ENCODE measurements around the gene OXCT2.

OXCT2 gene

DNA sequence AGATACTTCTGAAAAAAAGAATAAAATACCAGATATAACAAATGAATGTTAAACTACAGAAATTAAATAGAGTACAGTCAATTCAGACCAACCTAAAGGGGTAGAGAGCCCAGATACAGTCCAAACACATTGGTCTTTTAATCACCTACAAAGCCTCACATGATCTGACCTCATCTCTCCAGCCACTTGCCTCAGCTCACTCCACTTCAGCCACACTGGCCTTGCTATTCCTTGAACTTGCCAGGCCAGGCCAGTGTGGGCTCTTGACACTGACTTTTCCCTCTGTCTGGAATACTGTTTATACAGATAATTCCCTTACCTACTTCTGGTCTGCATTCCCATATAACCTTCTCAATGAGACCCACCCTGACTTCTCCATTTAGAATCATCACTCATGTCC is 49.5 kb downstream of the OXCT2 start:
- no peak for DNase-seq
- TF ChIP-seq, protein P1, sequence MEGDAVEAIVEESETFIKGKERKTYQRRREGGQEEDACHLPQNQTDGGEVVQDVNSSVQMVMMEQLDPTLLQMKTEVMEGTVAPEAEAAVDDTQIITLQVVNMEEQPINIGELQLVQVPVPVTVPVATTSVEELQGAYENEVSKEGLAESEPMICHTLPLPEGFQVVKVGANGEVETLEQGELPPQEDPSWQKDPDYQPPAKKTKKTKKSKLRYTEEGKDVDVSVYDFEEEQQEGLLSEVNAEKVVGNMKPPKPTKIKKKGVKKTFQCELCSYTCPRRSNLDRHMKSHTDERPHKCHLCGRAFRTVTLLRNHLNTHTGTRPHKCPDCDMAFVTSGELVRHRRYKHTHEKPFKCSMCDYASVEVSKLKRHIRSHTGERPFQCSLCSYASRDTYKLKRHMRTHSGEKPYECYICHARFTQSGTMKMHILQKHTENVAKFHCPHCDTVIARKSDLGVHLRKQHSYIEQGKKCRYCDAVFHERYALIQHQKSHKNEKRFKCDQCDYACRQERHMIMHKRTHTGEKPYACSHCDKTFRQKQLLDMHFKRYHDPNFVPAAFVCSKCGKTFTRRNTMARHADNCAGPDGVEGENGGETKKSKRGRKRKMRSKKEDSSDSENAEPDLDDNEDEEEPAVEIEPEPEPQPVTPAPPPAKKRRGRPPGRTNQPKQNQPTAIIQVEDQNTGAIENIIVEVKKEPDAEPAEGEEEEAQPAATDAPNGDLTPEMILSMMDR (IDR thresholded peaks at IDR 0.05; ENCODE audit: borderline replicate concordance, extremely low read depth, low read length, poor library complexity, severe bottlenecking), result no peak
- no peak for TF ChIP-seq EZH2 (IDR thresholded peaks at IDR 0.05; ENCODE audit: borderline replicate concordance, low read depth, low read length, severe bottlenecking)
- Histone ChIP-seq H3K4me1 (ENCODE audit: insufficient read depth, low read length) (no peaks in the 10 kb centered on the region), H3K36me3 (ENCODE audit: insufficient read depth, low read length) (no peaks in the 10 kb centered on the region), H4K20me1 (ENCODE audit: insufficient read depth, low read length) (no peaks in the 10 kb centered on the region; the same call in 1 of the 2 replicates), H3K9ac (ENCODE audit: low read depth, low read length) (no peak overlapping the region), H3K4me2 (ENCODE audit: insufficient read depth, low read length) (no peak overlapping the region), H2AFZ (ENCODE audit: low read depth, low read length) (no peak overlapping the region), H3K27me3 (ENCODE audit: insufficient read depth, low read length, poor library complexity) (peaks cover 25% of the 10 kb centered on the region), H3K4me3 (ENCODE audit: low read depth in 1 of 2, low read length in 2 of 2) (no peak overlapping the region), H3K27ac (ENCODE audit: low read length) (no peak overlapping the region), H3K79me2 (ENCODE audit: insufficient read depth, low read length) (no peaks in the 10 kb centered on the region), H3K9me3 (ENCODE audit: insufficient read depth, low read length, severe bottlenecking) (no peaks in the 10 kb centered on the region)
- ATAC-seq (ENCODE audit: insufficient read depth, low read depth), result no peak

GRCh38 chr1:39720094-39720999 is 50.8 kb downstream of the OXCT2 start:
- H2AFZ ChIP-seq (ENCODE audit: low read depth, low read length), result no peak overlapping the region
- no peak overlapping the region for H3K4me2 ChIP-seq (ENCODE audit: insufficient read depth, low read length)
- H3K9me3 ChIP-seq (ENCODE audit: insufficient read depth, low read length, severe bottlenecking), result no peaks in the 10 kb centered on the region
- ATAC-seq (ENCODE audit: insufficient read depth, low read depth), result peak; percentile 56; the same call in 2 of the 3 replicates
- no peaks in the 10 kb centered on the region for H3K36me3 ChIP-seq (ENCODE audit: insufficient read depth, low read length)
- no peak for DNase-seq
- H4K20me1 ChIP-seq (ENCODE audit: insufficient read depth, low read length), result no peaks in the 10 kb centered on the region; the same call in 1 of the 2 replicates
- H3K4me1 ChIP-seq (ENCODE audit: insufficient read depth, low read length), result no peaks in the 10 kb centered on the region
- no peak overlapping the region for H3K4me3 ChIP-seq (ENCODE audit: low read depth in 1 of 2, low read length in 2 of 2)
- H3K79me2 ChIP-seq (ENCODE audit: insufficient read depth, low read length), result no peaks in the 10 kb centered on the region
- H3K27me3 ChIP-seq (ENCODE audit: insufficient read depth, low read length, poor library complexity), result peaks cover 24% of the 10 kb centered on the region
- no peak for TF ChIP-seq EZH2 (IDR thresholded peaks at IDR 0.05; ENCODE audit: borderline replicate concordance, low read depth, low read length, severe bottlenecking)
- TF ChIP-seq, protein P1 (IDR thresholded peaks at IDR 0.05; ENCODE audit: borderline replicate concordance, extremely low read depth, low read length, poor library complexity, severe bottlenecking), result peak; percentile 81
- no peak overlapping the region for H3K27ac ChIP-seq (ENCODE audit: low read length)
- no peak overlapping the region for H3K9ac ChIP-seq (ENCODE audit: low read depth, low read length)
